GM04503 (cell line): ENCODE data around the gene UFSP1.

ENCODE experiments used
- DNase-seq: peaks from one replicate; pipeline ENCODE4 v3.0.0-alpha.2; 2012; ENCODE audit warnings: low read depth

UFSP1 gene

DNA sequence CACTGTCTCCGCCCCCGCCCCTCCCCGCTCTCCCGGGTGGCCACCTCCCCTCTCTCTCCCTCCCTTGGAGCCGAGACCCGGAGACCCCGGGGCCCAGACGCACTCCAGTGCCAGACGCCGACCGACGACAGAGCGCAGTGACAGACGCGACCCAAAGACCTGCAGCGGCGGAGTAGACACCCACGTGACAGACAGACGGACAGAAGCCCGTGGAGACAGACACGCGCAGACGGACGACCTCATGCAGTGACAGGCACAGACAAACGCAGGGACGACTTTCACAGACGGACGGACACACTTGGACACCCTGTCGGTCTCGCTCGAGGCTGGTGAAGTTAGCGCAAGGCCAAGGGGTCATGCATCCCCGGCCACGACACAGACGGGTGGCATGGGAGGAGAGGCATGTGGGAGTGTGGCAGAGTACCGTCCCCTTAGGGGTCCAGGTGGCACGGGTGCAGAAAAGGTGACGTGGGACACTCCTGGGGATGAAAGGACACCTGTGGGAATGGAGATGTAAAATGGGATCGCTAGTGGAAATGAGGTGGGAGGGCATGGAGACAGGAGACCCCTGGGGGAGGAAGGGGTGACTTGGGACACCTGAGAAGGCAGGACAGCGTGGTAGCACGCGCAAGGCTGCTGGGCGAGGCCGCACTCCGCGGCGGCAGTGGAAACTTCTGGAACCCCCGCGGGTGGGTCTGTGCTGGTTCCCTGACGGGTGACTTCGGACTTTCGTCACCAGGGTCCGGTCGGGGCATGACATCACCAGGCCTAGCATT is 6.6 kb upstream of the UFSP1 start:
- DNase-seq = no peak

DNA sequence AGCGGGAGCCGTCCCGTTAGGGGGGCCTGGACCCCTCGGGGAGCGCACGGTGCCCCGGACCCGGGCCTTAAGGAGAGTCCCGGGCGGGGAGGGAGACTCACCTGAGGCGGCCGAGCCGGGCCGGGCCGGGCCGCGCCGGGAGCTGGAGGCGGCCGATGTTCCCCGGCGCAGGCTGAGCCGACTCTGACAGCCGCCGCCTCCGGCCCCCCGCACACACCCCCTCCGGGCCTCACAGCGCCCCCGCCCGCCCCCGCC is 6.1 kb upstream of the UFSP1 start, which contains the start of gene ACHE:
ACHE (minus strand) TSS at position 188 of the 255 bp plus-strand sequence. CDS start 1,656 bp downstream, outside the sequence.
- no peak for DNase-seq

DNA sequence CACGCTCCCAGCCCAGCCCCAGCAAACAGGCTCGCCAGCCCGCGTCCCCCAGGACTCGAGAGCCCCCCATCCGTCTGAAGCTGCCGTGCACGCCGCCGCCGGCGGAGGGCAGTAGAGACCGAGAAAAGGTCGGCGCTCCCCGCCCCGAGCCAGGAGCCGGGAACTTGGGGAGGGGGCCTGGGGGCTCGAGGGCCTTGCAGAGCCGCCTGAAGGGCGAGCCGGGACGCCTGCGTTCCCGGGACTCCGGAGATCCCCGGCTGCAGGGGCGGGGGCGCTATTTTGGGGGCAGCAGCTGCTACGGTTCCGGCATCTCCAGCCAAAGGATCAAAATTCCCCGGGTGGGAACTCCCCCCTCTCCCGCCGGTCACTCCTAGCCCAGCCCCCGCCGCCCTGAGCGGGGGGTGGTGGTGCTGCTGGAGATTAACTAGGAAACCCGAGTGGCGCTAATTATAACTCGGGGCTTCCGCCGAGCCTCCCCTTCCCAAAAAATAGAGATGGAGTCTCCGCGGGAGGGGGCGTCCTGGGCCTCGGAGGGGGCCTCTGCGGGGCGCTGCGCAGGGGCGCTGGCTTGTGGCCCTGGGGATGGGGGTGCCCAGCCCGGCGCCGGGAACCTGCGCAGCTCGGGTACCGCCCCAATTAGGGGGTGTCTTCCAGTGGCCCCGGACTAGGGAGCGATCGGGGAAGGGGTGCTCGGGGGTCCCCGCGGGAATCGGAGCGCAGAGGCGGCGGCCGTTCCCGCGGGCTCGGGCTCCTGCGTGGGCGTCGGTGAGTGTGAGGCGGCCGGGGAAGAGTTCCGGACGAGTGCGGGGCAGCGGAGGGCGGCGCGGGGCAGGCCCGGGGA is 5.6 kb upstream of the UFSP1 start:
- DNase-seq = no peak

DNA sequence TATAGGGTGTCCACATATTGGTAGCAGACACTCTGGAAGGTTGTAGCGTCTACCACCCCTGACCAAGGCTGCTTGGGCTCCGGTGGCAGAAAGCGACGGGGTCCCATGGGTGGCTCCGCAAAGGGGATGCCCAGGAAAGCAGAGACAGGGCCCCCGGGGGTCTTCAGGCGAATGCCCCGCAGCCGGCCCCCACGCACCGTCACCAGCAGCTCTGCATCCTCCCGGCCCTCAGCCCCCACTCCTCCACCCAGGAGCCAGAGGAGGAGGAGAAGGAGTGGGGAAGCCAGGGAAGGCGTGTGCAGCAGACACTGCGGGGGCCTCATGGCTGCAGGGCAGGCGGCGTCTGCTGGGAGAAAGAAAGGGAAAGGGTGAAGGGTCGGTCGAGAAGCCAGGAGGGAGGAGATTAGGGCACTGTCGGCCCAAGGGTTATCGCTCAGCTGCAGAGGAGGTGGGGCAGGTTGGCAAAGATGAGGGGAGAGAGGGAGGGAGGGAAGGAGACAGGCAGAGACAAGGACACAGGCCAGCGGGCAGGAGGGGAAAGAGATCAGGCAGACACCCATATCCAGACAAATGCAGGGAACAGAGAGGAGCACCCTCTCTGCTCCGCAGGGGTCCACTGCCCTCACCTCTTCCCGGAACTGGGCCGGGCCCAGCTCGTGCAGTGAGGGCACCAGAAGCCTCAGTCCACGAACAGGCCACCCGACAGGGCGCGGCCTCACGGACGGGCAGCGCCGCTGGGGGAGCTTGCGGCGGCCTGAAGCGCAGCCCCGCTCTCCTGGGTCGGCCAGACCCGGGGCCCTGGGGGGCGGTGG is 4.6 kb upstream of the UFSP1 start:
- no peak for DNase-seq

DNA sequence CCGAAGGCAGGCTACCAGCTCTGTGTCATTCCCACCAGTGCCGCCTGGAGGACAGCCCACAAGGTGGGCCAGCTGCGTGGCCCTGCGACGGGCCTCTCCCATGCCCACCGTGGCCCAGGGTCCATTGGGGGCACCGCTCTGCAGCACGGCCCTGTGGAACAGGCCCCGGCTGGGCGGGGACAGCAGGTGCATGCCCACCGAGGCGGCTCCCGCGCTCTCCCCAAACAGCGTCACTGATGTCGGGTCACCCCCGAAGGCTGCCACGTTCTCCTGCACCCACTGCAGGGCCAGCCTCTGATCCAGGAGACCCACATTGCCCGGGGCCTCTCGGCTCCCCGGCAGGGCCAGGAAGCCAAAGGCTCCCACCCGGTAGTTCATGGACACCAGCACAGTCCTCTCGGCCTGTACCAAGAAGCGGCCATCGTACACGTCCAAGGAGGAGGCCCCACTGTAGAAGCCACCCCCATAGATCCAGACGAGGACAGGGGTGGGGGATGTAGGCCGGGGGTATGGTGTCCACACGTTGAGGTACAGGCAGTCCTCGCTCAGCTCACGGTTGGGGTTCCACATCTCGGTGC is 3.9 kb upstream of the UFSP1 start:
- DNase-seq = no peak

DNA sequence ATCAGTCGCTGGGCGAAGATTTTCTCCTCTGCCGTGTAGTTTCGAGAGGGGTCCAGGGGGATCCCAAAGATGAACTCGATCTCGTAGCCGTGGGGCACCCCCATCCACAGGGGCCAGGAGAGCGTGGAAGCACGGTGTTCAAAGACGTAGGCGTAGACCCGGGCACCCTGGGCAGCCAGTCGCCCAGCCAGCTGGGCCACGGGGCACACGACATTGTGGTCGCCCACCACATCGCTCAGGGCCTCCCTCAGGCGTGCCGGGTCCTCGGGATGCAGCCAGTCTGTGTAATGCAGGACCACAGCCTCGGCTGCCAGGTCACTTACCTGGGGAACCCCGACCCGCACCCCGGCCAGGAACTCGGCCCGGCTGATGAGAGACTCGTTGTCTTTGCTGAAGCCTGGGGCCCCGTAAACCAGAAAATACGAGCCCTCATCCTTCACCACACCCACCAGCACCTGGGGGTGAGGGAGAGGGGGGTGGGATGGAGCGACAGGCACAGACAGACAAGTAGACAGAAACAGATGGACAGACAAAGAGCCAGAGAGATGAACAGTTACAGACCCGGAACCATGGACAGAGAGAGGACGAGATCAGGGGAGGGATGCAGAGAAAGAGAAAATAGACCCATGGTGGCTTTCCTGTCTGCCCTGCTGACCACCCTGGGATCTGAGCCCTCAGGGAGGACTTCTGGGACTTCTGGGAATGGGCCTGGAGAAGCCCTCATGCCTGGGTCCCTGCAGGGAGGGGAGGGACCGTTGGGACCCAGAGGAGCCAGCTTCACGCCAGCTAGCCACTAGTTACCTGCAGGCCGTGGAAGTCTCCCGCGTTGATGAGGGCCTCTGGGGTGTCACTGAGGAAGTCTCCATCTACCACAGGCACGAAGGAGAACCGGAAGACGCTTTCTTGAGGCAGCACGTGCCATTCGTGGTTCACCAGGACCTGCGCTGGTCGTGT is 3.1 kb upstream of the UFSP1 start:
- no peak for DNase-seq

DNA sequence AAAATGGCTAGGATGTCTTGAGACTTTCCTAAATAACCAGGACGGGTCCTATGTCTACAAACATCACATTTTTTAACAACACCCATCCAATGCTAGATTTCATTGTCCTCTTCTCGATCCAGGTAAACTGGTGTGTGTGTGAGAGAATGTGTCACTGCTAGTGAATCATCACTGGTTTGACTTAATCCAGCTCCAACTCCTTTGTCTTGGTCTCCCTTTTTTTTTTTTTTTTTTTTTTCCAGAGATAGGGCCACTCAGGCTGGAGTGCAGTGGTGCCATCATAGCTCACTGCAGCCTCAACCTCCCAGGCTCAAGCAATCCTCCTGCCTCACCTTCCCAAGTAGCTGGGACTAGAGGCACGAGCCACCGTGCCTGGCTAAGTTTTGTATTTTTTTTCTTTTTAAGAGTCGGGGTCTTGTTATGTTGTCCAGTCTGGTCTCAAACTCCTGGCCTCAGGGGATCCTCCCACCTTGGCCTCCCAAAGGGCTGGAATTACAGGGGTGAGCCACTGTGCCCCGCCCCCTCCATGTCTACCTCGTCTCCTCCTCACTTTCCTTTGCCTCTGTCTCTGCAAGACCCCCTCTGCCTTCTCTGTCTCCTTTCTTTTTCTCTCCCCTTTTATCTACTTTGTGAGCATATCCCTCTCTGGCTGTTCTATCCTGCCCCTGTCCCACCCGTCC is 2.2 kb upstream of the UFSP1 start:
- no peak for DNase-seq

DNA sequence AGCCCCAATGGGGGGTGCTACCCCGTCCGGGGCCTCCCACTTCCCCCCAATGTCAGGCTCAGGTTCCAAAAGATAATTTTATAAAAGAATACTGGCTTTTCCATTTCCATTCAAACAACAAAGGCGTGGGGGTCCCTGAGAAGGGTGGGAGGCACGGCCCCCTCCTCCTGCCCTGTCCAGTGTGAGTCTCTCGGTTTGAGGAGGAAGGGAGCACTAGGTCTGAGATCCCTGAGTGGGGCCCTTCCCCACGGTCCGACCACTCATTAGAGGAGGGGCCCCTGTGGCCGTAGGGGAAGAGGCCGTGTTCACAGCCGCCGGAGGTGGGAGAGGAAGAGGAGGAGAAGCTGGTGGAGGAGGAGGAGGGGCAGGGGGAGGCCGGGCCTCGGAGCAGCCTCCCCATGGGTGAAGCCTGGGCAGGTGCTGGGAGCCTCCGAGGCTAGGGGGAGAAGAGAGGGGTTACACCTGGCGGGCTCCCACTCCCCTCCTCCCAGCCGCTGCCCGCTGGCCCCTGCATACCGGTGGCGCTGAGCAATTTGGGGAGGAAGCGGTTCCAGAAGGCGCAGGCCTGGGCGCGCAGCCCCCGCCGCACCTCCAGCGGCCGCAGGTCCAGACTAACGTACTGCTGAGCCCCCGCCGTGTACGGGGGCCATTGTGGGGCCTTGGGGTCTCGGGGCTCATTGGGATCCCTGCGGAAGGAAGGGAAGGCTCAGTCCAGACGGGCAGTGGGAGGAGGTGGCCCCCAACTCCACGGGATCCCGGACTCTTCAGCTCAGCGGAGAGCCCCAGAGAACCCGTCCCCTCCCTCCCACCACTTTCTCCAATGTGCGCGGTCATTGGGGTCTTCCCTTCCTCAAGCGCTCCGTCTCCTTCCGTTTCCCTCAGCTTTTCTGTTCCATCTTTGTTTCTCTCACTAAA is 1.4 kb upstream of the UFSP1 start:
- no peak for DNase-seq

DNA sequence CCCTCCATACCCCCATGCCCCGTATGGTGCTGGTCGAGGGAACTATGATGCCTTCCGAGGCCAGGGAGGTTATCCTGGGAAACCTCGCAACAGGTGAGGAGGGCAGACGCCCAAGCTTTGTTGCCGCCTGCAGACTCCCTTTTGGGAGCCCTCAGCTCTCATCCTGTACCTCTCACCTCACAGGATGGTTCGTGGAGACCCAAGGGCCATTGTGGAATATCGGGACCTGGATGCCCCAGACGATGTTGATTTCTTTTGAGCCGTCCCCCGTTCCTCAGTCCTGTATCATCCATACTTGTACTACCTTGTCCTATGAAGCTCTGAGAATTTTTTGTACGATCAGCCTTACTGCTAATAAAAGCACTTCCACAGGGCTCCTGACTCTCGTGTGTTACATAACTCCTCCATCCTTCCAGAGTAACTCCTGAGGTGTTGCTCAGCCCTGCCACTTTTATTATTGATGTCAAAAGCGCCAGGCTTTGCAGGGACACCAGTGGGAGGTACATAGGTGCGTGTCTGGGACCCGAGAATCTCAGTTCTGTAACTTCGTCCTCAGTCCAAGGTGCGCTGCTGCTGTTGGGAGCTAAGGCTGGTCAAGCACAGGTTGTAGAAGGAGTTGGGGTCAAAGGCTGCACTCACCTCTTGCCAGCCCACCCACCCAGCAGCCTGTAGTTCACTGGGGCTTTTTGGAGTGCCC is 1.1 kb downstream of the UFSP1 start:
- DNase-seq = no peak

DNA sequence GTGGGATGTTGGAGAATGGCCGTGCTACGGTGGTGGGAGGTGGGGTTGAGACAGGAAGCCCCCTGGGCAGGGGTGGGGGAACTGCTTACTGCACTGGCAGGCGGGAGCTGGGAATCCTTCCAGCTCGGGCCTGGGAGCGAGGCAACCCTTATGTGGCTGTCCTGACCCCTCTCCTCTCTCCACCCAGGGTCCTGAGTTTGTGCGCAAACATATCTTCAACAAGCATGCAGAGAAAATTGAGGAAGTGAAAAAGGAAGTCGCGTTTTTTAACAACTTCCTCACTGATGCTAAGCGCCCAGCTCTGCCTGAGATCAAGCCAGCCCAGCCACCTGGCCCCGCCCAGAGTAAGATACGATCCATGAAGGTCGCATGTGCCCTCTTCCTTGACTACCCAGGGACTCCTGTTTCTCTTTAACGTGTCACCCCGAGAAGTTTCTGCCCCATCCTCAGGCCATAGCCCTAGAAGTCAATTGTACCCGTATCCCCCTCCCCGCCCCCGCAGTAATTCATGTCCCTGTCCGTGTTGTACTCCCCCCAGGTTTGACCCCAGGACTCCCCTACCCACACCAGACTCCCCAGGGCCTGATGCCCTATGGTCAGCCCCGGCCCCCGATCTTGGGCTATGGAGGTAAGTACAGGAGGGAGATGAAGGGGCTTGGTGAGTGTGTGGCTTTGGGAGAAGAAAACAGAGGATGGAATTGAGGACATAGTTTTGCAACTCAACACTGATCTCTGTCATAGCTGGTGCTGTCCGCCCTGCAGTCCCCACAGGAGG is 1.8 kb downstream of the UFSP1 start:
- DNase-seq = no peak

DNA sequence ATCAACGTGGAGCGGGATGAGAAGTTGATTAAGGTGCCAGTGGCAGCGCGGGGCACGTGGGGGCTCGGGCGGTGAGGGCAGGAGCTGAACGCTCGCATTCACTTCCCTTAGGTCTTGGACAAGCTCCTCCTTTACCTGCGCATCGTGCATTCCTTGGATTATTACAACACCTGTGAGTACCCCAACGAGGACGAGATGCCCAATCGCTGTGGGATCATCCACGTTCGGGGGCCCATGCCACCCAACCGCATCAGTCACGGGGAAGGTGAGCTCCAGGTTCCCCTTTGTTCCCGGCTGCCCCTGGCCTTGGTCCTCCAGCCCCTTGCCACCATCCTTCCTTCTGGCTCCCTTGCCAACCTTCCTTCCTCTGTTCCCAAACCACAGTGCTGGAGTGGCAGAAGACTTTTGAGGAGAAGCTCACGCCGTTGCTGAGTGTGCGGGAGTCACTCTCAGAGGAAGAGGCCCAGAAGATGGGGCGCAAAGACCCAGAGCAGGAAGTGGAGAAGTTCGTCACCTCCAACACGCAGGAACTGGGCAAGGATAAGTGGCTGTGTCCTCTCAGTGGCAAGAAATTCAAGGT is 2.5 kb downstream of the UFSP1 start:
- no peak for DNase-seq

DNA sequence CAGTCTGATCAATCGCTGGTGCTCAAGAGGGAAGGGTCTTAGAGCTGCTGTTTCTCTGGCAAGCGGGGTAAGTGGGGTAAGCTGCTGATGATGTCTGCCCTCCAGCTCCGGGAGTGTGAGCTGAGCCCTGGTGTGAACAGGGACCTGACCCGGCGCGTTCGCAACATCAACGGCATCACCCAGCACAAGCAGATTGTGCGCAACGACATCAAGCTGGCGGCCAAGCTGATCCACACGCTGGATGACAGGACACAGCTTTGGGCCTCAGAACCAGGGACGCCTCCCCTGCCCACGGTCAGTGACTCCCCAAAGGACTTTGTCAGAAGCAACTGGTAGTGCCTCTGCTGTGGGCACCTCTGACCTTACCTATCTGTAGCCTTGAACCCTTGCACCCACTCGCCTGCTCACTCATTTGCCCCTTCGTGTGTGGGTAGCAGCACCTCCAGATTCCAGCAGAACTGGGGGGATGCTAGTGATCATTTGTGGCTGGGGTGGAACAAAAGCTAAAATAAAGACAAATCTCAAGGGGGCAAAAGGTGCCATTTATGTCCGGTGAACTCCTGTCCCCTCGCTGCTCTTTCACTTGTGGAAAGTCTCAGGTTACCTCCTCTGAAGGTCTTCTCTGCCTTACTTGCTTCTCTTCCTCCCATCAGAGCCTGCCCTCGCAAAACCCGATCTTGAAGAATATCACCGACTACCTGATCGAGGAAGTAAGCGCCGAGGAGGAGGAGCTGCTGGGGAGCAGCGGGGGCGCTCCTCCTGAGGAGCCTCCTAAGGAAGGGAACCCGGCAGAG is 3.2 kb downstream of the UFSP1 start:
- no peak for DNase-seq

DNA sequence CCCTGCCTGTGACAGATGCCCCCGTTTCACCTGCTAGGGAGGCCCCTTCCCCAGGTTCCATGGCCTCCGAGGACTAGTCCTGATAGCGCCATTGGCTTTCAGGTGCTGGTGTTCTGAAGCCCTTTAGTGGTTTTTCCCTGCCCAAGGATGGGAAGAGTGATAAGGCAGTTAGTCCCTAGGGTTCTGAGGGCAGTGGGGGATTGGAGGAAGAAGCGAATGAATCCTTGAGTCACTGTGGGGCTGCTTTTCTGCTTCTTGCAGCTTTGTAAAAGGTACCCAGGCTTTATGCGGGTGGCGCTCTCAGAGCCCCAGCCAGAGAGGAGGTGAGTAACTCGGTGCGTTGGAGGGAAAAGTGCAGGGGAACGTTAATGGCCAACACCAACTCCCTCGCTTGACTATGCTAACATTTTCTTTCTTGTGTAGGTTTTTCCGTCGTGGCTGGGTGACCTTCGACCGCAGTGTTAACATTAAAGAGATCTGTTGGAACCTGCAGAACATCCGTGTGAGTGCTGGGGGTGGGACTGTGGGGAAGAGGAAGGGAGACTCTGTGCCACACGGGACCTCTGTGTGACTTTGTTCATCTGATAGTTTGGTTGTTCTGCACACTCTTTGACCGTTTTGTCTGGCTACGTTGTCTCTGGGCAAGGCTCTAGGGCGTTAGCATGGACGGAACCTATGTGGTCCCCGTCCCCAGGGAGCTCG is 3.9 kb downstream of the UFSP1 start:
- no peak for DNase-seq

DNA sequence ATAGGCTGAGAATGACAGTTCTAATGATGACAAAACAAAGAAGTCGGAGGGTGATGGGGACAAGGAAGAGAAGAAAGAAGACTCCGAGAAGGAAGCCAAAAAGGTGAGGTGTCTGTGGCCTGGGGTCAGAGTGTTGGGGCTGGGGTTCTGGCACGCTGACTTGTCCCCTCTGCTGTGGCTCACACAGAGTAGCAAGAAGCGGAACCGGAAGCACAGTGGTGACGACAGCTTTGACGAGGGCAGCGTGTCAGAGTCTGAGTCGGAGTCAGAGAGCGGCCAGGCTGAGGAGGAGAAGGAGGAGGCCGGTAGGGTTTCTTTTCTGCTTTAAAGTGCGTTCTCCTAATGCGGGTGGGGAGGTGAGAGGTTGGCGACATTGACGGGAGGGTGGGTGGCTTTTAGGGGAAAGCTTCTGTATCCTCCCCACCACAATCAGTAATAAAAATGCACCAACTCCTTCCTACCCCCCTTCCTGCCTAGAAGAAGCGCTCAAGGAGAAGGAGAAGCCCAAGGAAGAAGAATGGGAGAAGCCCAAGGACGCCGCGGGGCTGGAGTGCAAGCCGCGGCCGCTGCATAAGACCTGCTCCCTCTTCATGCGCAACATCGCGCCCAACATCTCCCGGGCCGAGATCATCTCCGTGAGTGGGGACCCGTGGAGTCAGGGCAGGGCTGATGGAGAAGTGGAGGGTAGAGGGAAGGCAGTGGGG is 4.6 kb downstream of the UFSP1 start:
- DNase-seq = no peak

DNA sequence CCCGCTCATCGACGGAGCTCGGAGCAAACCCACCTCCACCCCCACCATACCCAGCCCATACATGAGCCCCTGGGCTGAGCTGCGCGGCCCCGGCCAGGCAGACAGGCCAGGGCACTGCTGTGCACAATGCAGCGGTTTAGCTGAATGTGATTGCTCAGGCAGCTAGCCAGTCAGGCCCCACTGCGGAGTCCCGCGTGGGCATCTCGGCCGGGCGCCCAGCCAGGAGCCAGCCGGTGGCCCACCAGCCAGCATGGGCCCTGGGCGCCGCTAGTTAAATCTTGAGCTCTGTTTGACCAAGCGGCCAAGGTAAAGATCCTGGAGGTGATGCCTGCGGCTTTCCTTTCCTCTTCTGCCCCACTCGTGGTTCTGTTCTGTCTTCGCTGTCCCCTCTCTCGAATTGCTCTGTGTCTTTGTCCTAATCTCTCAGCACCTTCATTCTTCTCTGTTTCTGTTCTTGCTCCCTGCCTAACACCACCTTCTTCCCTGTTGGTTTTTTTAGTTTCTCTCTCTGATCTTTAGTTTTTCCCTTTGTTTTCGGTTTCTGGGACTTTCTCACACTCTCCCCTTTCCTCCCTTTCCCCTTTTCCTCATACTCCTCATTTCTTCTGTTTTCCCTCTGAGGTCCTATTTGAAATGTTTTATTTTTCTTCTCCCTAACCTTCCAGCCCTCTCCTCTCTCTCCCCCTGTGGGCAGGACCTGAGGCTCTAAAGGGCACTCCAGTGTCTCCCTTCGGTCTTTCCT is 6.6 kb downstream of the UFSP1 start:
- no peak for DNase-seq
